ENCODE data around the gene BANF2.

DNA sequence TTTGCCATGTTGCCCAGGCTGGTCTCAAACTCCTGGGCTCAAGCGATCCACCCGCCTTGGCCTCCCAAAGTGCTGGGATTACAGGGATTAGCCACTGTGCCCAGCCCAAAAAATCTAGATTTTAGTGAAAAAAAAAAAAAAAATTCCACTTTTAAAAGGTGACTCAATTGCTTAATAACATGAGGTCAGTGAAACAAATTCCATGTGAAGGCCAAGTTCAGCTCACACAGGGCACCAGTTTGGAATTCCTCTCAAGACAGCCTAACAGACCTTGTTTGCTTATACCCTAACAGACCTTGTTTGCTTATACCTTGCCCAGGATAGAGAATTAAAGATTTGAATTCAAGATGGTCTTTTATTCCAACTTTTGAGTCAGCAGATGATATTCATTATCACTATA is 22.8 kb upstream of the BANF2 start:
- TF ChIP-seq ATF3 (IDR thresholded peaks at IDR 0.05; ENCODE audit: borderline replicate concordance, extremely low read depth, low read depth, low read length) (no peak), ZNF274 (IDR thresholded peaks at IDR 0.05; ENCODE audit: insufficient read depth, insufficient read length) (no peak), POLR2A (IDR thresholded peaks at IDR 0.05; ENCODE audit: low read depth, low read length) (no peak), MAX (IDR thresholded peaks at IDR 0.05; ENCODE audit: low read depth, low read length) (no peak), YY1 (IDR thresholded peaks at IDR 0.05; ENCODE audit: low read depth, low read length) (no peak), HCFC1 (IDR thresholded peaks at IDR 0.05; ENCODE audit: low read length) (no peak), HDAC6 (IDR thresholded peaks at IDR 0.05; ENCODE audit: unreplicated experiment) (no peak), EZH2 (IDR thresholded peaks at IDR 0.05; ENCODE audit: borderline replicate concordance, control insufficient read depth, low read depth, low read length) (no peak), POLR2AphosphoS5 (IDR thresholded peaks at IDR 0.05; ENCODE audit: low read length) (no peak), ZNF207 (IDR thresholded peaks at IDR 0.05; ENCODE audit: borderline replicate concordance) (no peak), JUND (IDR thresholded peaks at IDR 0.05; ENCODE audit: low read depth, low read length) (no peak)
- TF ChIP-seq, protein P1, sequence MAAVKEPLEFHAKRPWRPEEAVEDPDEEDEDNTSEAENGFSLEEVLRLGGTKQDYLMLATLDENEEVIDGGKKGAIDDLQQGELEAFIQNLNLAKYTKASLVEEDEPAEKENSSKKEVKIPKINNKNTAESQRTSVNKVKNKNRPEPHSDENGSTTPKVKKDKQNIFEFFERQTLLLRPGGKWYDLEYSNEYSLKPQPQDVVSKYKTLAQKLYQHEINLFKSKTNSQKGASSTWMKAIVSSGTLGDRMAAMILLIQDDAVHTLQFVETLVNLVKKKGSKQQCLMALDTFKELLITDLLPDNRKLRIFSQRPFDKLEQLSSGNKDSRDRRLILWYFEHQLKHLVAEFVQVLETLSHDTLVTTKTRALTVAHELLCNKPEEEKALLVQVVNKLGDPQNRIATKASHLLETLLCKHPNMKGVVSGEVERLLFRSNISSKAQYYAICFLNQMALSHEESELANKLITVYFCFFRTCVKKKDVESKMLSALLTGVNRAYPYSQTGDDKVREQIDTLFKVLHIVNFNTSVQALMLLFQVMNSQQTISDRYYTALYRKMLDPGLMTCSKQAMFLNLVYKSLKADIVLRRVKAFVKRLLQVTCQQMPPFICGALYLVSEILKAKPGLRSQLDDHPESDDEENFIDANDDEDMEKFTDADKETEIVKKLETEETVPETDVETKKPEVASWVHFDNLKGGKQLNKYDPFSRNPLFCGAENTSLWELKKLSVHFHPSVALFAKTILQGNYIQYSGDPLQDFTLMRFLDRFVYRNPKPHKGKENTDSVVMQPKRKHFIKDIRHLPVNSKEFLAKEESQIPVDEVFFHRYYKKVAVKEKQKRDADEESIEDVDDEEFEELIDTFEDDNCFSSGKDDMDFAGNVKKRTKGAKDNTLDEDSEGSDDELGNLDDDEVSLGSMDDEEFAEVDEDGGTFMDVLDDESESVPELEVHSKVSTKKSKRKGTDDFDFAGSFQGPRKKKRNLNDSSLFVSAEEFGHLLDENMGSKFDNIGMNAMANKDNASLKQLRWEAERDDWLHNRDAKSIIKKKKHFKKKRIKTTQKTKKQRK (IDR thresholded peaks at IDR 0.05; ENCODE audit: low read depth, low read length): no peak
